Suprapubic skin (tissue), 4 donors: ENCODE measurements around the gene ABCE1. TPM values are rescaled to one million over a fixed set of nuclear protein-coding genes. Genes with fewer than 3 reads are reported as not detected.

Experiments used
- DNase-seq, 2 donors: peaks; one replicate each; pipeline ENCODE4 v3.0.0-alpha.2; 2019; ENCODE audit warnings: low spot score in 2 of 2
- H3K27ac ChIP-seq: fragments of 200-600 bp; sonication (generic); one replicate; pipeline ENCODE4 v1.5.1; 2019
- H3K27me3 ChIP-seq: fragments of 200-600 bp; sonication (generic); one replicate; pipeline ENCODE4 v1.5.1; 2019
- H3K36me3 ChIP-seq: fragments of 200-600 bp; sonication (generic); one replicate; pipeline ENCODE4 v1.5.1; 2019
- H3K4me1 ChIP-seq: fragments of 200-600 bp; sonication (generic); one replicate; pipeline ENCODE4 v1.5.1; 2019
- H3K4me3 ChIP-seq: fragments of 200-600 bp; sonication (generic); one replicate; pipeline ENCODE4 v1.5.1; 2019; ENCODE audit warnings: mild to moderate bottlenecking
- H3K9me3 ChIP-seq: fragments of 200-600 bp; sonication (generic); one replicate; pipeline ENCODE4 v1.5.1; 2019
- CTCF ChIP-seq, 2 donors: fragments of 200-600 bp in 1 of 2; fragments of 450-650 bp in 1 of 2; sonication (generic) in 1 of 2; IDR thresholded peaks; one replicate each; pipeline ENCODE4 v1.5.1; 2016 to 2019; ENCODE audit warnings: antibody characterized with exemption in 2 of 2, mild to moderate bottlenecking in 1 of 2, moderate library complexity in 1 of 2
- EP300 ChIP-seq: sonication (generic); formaldehyde crosslinking; IDR thresholded peaks from one replicate; pipeline ENCODE4 v1.6.1; 2017; ENCODE audit warnings: antibody characterized with exemption
- POLR2A ChIP-seq, 2 donors: fragments of 450-650 bp; IDR thresholded peaks; one replicate each; pipeline ENCODE4 v1.6.1; 2017; ENCODE audit warnings: antibody characterized with exemption in 2 of 2, mild to moderate bottlenecking in 2 of 2, moderate library complexity in 2 of 2
- POLR2AphosphoS5 ChIP-seq, 3 donors: sonication (generic); formaldehyde crosslinking; IDR thresholded peaks; one replicate each; pipeline ENCODE4 v1.6.1; 2017; ENCODE audit warnings: antibody characterized with exemption in 3 of 3
- WGBS: methylation state at CpG from one replicate; pipeline ENCODE4 v1.1.5; 2018; 5-methylcytosine and 5-hydroxymethylcytosine counted together
- total RNA-seq, 4 donors: library from RNA; depleted of rRNA; stranded (reverse); fragments of >200 nt; gene quantifications; one replicate each; pipeline ENCODE4 v1.1.0, GENCODE V29; 2016

Gene ABCE1
- total RNA-seq = 10 to 100 TPM; 70.6 to 87.5 (median 75.8) TPM

GRCh38 chr4:145097821-145098674 lies at the start of gene ABCE1, which contains the start of gene ANAPC10:
ABCE1 (plus strand) TSS chr4:145098311; CDS start chr4:145104413, 6,102 bp downstream.
ANAPC10 (minus strand) TSS chr4:145098196; CDS start chr4:145096099, 2,097 bp downstream.
- peak; percentile 96 to 97 for DNase-seq
- Histone ChIP-seq H3K27ac (peak within 1 kb of the TSS; percentile 95), H3K4me3 (peak within 1 kb of the TSS; percentile 89), H3K27me3 (no peaks in the 10 kb centered on the region), H3K36me3 (peaks cover 24% of the 10 kb centered on the region), H3K4me1 (peaks cover 44% of the 10 kb centered on the region), H3K9me3 (no peaks in the 10 kb centered on the region)
- WGBS = under 1% methylated on average over 60 of the region's 67 CpGs
- TF ChIP-seq EP300 (no peak), POLR2A (IDR thresholded peaks at IDR 0.05) (peak in 1 of 2 donors; percentile 55), POLR2AphosphoS5 (IDR thresholded peaks at IDR 0.05) (peak; percentile 52 to 84 (median 82))

- peaks cover 9% of the 10 kb centered on the region for H3K36me3 ChIP-seq
- peaks cover 3% of the 10 kb centered on the region for H3K4me1 ChIP-seq
- H3K4me3 ChIP-seq = no peak overlapping the region
- H3K27me3 ChIP-seq = no peaks in the 10 kb centered on the region
- DNase-seq = no peak
- no peaks in the 10 kb centered on the region for H3K9me3 ChIP-seq
- no peak overlapping the region for H3K27ac ChIP-seq
- TF ChIP-seq POLR2A (IDR thresholded peaks at IDR 0.05) = no peak
- TF ChIP-seq POLR2AphosphoS5 (IDR thresholded peaks at IDR 0.05) = no peak
- no peak for TF ChIP-seq EP300
- no peak for TF ChIP-seq CTCF (IDR thresholded peaks at IDR 0.05)
Observed at GRCh38 chr4:145048817-145049216, 49.3 kb upstream of the ABCE1 start.

GRCh38 chr4:145049241-145049640 lies 48.9 kb upstream of the ABCE1 start:
- DNase-seq = no peak

GRCh38 chr4:145055533-145056257 lies 42.4 kb upstream of the ABCE1 start:
- peaks cover 3% of the 10 kb centered on the region for H3K36me3 ChIP-seq
- no peak overlapping the region for H3K4me3 ChIP-seq
- no peaks in the 10 kb centered on the region for H3K4me1 ChIP-seq
- DNase-seq = no peak
- no peaks in the 10 kb centered on the region for H3K27me3 ChIP-seq
- TF ChIP-seq EP300 = no peak
- TF ChIP-seq POLR2A (IDR thresholded peaks at IDR 0.05) = no peak
- TF ChIP-seq POLR2AphosphoS5 (IDR thresholded peaks at IDR 0.05) = no peak
- no peak for TF ChIP-seq CTCF (IDR thresholded peaks at IDR 0.05)
- no peaks in the 10 kb centered on the region for H3K9me3 ChIP-seq
- H3K27ac ChIP-seq = no peak overlapping the region
- WGBS = 95% methylated on average over 5 of the region's 5 CpGs

More at GRCh38 chr4:145049241-145049640, 48.9 kb upstream of the ABCE1 start:
- H3K36me3 ChIP-seq = peaks cover 9% of the 10 kb centered on the region
- 87% methylated on average over 1 of the region's 1 CpG for WGBS
- no peaks in the 10 kb centered on the region for H3K9me3 ChIP-seq
- H3K4me3 ChIP-seq = no peak overlapping the region
- H3K4me1 ChIP-seq = peaks cover 3% of the 10 kb centered on the region
- H3K27ac ChIP-seq = no peak overlapping the region
- no peaks in the 10 kb centered on the region for H3K27me3 ChIP-seq
- no peak for TF ChIP-seq EP300
- no peak for TF ChIP-seq POLR2A (IDR thresholded peaks at IDR 0.05)
- TF ChIP-seq POLR2AphosphoS5 (IDR thresholded peaks at IDR 0.05) = no peak
- TF ChIP-seq CTCF (IDR thresholded peaks at IDR 0.05) = no peak

- TF ChIP-seq CTCF (IDR thresholded peaks at IDR 0.05) = no peak
- TF ChIP-seq POLR2A (IDR thresholded peaks at IDR 0.05) = no peak
- no peak for TF ChIP-seq EP300
- Histone ChIP-seq H3K4me1 (no peaks in the 10 kb centered on the region), H3K27me3 (no peaks in the 10 kb centered on the region), H3K36me3 (no peaks in the 10 kb centered on the region), H3K27ac (no peak overlapping the region), H3K9me3 (no peaks in the 10 kb centered on the region), H3K4me3 (no peak overlapping the region)
- no peak for DNase-seq
- 87% methylated on average over 6 of the region's 6 CpGs for WGBS
Observed at GRCh38 chr4:145056325-145057130, 41.6 kb upstream of the ABCE1 start.
